ENCODE data around the gene MFSD11.

- TF ChIP-seq CTCF (IDR thresholded peaks at IDR 0.05) (no peak), POLR2A (IDR thresholded peaks at IDR 0.05) (peak; percentile 12 to 23), EP300 (IDR thresholded peaks at IDR 0.05) (no peak), POLR2AphosphoS5 (IDR thresholded peaks at IDR 0.05) (peak; percentile 65 to 82 (median 79))
These were observed at the start of gene MFSD11 for GRCh38 chr17:76737676-76738467.

Data from sigmoid colon (tissue), 4 donors.